Tibial nerve (tissue), 4 donors: ENCODE data around the gene OLA1. TPM values are rescaled to one million over a fixed set of nuclear protein-coding genes. Genes with fewer than 3 reads are reported as not detected.

Source experiments
- DNase-seq, 2 donors: peaks; one replicate each; pipeline ENCODE4 v3.0.0-alpha.2; 2019; ENCODE audit warnings: low spot score in 2 of 2
- H3K27ac ChIP-seq, 4 donors: fragments of 200-600 bp; sonication (generic) in 3 of 4; one replicate each; pipeline ENCODE4 v1.5.1; 2017 to 2019; ENCODE audit warnings: mild to moderate bottlenecking in 1 of 4
- H3K27me3 ChIP-seq, 2 donors: fragments of 200-600 bp; sonication (generic) in 1 of 2; one replicate each; pipeline versions ENCODE4 v1.5.1 to v1.6.0; 2017 to 2019
- H3K36me3 ChIP-seq, 3 donors: fragments of 200-600 bp; sonication (generic); one replicate each; pipeline ENCODE4 v1.5.1; 2018 to 2019
- H3K4me1 ChIP-seq, 4 donors: fragments of 200-600 bp; sonication (generic) in 3 of 4; one replicate each; pipeline ENCODE4 v1.5.1; 2017 to 2019
- H3K4me3 ChIP-seq, 4 donors: fragments of 200-600 bp; sonication (generic) in 3 of 4; one replicate each; pipeline ENCODE4 v1.5.1; 2017 to 2019; ENCODE audit warnings: mild to moderate bottlenecking in 1 of 4, moderate library complexity in 1 of 4
- H3K9me3 ChIP-seq, 4 donors: fragments of 200-600 bp; sonication (generic) in 3 of 4; one replicate each; pipeline ENCODE4 v1.5.1; 2017 to 2019
- CTCF ChIP-seq, 5 experiments: fragments of 200-600 bp in 3 of 5; fragments of 450-650 bp in 2 of 5; sonication (generic) in 3 of 5; IDR thresholded peaks; one replicate each; pipeline ENCODE4 v1.5.1; 2016 to 2019; ENCODE audit warnings: antibody characterized with exemption in 5 of 5, mild to moderate bottlenecking in 3 of 5, moderate library complexity in 2 of 5
- EP300 ChIP-seq, 2 donors: sonication (generic); formaldehyde crosslinking; IDR thresholded peaks; one replicate each; pipeline ENCODE4 v1.6.1; 2017; ENCODE audit warnings: antibody characterized with exemption in 2 of 2, mild to moderate bottlenecking in 1 of 2
- POLR2A ChIP-seq, 2 donors: fragments of 450-650 bp; IDR thresholded peaks; one replicate each; pipeline ENCODE4 v1.6.1; 2017; ENCODE audit warnings: antibody characterized with exemption in 2 of 2, mild to moderate bottlenecking in 2 of 2, moderate library complexity in 2 of 2
- WGBS, 2 donors: methylation state at CpG; one replicate each; pipeline ENCODE4 v1.1.5; 2018; 5-methylcytosine and 5-hydroxymethylcytosine counted together
- total RNA-seq, 4 donors: library from RNA; depleted of rRNA; stranded (reverse); fragments of >200 nt; gene quantifications; one replicate each; pipeline ENCODE4 v1.1.0, GENCODE V29; 2016

The OLA1 gene
- total RNA-seq, 4 donors from 2014 or later = 32.0 to 69.0 (median 45.5) TPM

DNA sequence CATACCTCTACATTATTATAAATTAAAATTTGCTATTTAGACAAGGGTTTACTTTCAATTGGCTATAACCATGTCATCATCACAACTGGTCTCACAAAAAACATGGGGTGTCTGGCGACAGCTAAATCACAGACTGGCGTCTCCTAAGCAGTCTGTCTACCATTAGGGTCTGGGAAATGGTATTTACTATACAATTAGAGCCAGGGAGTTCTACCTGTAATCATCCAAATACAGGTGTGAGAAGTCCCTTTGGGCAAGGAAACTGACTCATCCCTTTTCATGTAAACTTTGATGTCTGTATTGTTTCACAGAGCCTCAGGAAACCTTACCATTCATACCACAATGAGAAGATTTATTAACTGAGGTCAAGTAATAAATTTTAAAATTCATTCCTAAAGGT lies 126.7 kb downstream of the OLA1 start:
- Histone ChIP-seq H3K36me3 (no peaks in the 10 kb centered on the region), H3K27me3 (no peaks in the 10 kb centered on the region), H3K27ac (no peak overlapping the region), H3K4me3 (no peak overlapping the region), H3K4me1 (peaks cover 0 to 4% (median 0%) of the 10 kb centered on the region in 4 donors), H3K9me3 (no peaks in the 10 kb centered on the region)
- 93 to 94% methylated on average over 2 of the region's 2 CpGs for WGBS, 2 donors
- TF ChIP-seq CTCF (IDR thresholded peaks at IDR 0.05) = no peak
- TF ChIP-seq EP300 (IDR thresholded peaks at IDR 0.05) = no peak
- TF ChIP-seq POLR2A (IDR thresholded peaks at IDR 0.05) = no peak
- no peak for DNase-seq

DNA sequence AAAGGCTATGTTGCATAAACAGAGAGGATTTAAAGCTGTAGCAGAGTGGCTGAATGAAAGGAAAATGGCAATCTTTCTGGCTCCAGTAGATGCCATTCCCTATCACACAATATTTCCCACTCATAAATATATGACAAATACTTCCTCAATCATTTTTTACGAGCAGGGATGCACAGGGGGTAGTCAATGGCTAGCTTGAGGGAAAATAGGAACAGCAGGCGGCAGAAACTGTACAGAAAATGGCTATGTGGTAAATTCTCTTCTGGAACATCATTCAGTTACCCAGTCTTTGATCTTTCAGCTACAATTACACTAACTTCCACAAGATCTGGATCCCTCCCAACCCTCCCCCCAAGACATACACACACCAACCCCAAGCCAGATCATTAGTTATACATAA lies 127.2 kb downstream of the OLA1 start:
- TF ChIP-seq EP300 (IDR thresholded peaks at IDR 0.05) (no peak), POLR2A (IDR thresholded peaks at IDR 0.05) (no peak), CTCF (IDR thresholded peaks at IDR 0.05) (no peak)
- Histone ChIP-seq H3K9me3 (no peaks in the 10 kb centered on the region), H3K27ac (no peak overlapping the region), H3K4me3 (no peak overlapping the region), H3K27me3 (no peaks in the 10 kb centered on the region), H3K36me3 (no peaks in the 10 kb centered on the region), H3K4me1 (peaks cover 0 to 4% (median 0%) of the 10 kb centered on the region in 4 donors)
- 77 to 93% methylated on average over 2 of the region's 2 CpGs for WGBS, 2 donors
- DNase-seq = no peak

DNA sequence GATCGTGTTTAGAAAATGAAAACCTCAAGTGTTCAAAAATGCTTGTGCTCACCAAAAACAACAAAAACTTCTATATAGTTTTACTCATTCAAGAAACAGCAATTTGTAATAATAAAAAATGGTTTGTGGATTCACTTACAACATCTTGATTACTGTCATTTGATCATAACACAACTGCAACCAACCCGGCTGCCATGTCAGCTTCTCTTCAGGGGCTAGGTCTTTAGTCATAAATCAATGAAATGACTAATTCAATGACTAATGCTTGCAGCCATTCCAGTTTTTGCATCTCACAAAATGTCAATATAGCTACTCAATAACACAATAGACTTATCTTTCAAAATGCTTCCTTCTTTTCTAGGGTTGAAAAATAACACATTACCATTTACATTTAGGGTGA lies 128.0 kb downstream of the OLA1 start:
- H3K9me3 ChIP-seq = no peaks in the 10 kb centered on the region
- H3K4me3 ChIP-seq = no peak overlapping the region
- H3K4me1 ChIP-seq = peaks cover 0 to 4% (median 0%) of the 10 kb centered on the region in 4 donors
- no peak overlapping the region for H3K27ac ChIP-seq
- H3K27me3 ChIP-seq = no peaks in the 10 kb centered on the region
- no peaks in the 10 kb centered on the region for H3K36me3 ChIP-seq
- TF ChIP-seq EP300 (IDR thresholded peaks at IDR 0.05) (no peak), CTCF (IDR thresholded peaks at IDR 0.05) (no peak), POLR2A (IDR thresholded peaks at IDR 0.05) (no peak)
- 81 to 91% methylated on average over 2 of the region's 2 CpGs for WGBS, 2 donors
- DNase-seq = no peak

DNA sequence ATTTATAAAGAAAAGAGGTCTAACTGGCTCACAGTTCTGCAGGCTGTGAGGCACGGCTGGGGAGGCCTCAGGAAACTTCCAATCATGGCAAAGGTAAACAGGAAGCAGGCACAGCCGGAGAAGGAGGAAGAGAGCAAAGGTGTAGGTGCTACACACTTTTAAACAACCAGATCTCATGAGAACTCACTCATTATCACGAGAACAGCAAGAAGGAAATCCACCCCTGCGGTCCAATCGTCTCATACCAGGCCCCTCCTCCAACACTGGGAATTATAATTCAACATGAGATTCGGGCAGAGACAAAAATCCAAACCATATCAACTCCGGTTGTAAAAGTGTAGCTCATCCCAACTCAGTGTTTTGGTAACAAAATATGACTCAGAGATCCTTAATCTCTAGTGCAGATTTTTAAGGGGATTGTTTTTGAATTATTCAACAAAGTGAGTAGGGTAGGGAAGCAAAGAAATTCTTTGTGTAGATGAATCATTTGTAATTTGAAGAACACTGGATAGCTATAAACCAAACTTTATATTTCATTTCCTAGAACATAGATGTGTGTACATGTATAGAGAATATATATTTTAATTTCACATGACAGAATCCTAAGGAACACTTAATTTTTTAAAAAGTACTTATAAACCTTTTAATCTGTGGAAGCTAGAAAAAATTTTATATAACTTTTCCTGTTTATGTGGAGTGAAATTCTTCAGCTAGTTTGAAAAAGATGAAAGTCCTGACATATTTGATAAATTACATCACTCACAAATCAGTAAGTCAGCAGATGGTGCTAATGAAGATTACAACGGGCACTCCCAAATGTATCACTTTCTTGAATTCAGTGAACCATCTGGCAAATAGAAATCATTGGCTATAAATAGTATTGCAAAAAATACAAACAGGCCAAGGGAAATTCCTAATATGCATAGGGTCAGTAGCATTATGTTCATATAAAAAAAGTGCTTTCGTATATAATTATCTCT lies 130.1 kb downstream of the OLA1 start:
- WGBS, 2 donors = 60 to 71% methylated on average over 9 of the region's 9 CpGs
- H3K4me3 ChIP-seq = no peak overlapping the region
- H3K36me3 ChIP-seq = no peaks in the 10 kb centered on the region
- H3K27me3 ChIP-seq = no peaks in the 10 kb centered on the region
- H3K9me3 ChIP-seq = no peaks in the 10 kb centered on the region
- peaks cover 0 to 4% (median 0%) of the 10 kb centered on the region in 4 donors for H3K4me1 ChIP-seq
- no peak for DNase-seq
- TF ChIP-seq EP300 (IDR thresholded peaks at IDR 0.05) = no peak
- TF ChIP-seq POLR2A (IDR thresholded peaks at IDR 0.05) = no peak
- no peak for TF ChIP-seq CTCF (IDR thresholded peaks at IDR 0.05)
- no peak overlapping the region for H3K27ac ChIP-seq

- Histone ChIP-seq H3K4me3 (no peak overlapping the region), H3K9me3 (no peaks in the 10 kb centered on the region), H3K4me1 (no peaks in the 10 kb centered on the region), H3K27ac (no peak overlapping the region), H3K36me3 (no peaks in the 10 kb centered on the region), H3K27me3 (no peaks in the 10 kb centered on the region)
- 94 to 95% methylated on average over 2 of the region's 2 CpGs for WGBS, 2 donors
- TF ChIP-seq CTCF (IDR thresholded peaks at IDR 0.05) (no peak), EP300 (IDR thresholded peaks at IDR 0.05) (no peak), POLR2A (IDR thresholded peaks at IDR 0.05) (no peak)
- DNase-seq = no peak
Measured at GRCh38 chr2:174112073-174112472, 136.3 kb downstream of the OLA1 start.
